T-helper 1 cell treated with Interleukin-12 subunit alpha and Interleukin-12 subunit beta and Interleukin-4 antibody, amounts not matched to agents 30 ng/mL and 1 ng/mL, for 36 hours (primary cell): ENCODE measurements around the gene OLA1. TPM values are rescaled to one million over a fixed set of nuclear protein-coding genes. Genes with fewer than 3 reads are reported as not detected.
"Not testable (repeated sequence)": the region's sequence is repeated elsewhere in the genome, so short reads cannot be mapped to it uniquely, and the experiment has no call there.

Source experiments
- intact Hi-C: fragments of 100-400 bp; cut with micrococcal nuclease; formaldehyde crosslinking; loops from one replicate; pipeline ENCODE4 v1.15.1; 2024
- total RNA-seq: library from RNA; stranded (reverse); gene quantifications from 2 replicates; pipeline ENCODE4 v1.2.3, GENCODE V29; 2022

The OLA1 gene
- total RNA-seq, result 75.2 and 78.2 TPM in 2 replicates

DNA sequence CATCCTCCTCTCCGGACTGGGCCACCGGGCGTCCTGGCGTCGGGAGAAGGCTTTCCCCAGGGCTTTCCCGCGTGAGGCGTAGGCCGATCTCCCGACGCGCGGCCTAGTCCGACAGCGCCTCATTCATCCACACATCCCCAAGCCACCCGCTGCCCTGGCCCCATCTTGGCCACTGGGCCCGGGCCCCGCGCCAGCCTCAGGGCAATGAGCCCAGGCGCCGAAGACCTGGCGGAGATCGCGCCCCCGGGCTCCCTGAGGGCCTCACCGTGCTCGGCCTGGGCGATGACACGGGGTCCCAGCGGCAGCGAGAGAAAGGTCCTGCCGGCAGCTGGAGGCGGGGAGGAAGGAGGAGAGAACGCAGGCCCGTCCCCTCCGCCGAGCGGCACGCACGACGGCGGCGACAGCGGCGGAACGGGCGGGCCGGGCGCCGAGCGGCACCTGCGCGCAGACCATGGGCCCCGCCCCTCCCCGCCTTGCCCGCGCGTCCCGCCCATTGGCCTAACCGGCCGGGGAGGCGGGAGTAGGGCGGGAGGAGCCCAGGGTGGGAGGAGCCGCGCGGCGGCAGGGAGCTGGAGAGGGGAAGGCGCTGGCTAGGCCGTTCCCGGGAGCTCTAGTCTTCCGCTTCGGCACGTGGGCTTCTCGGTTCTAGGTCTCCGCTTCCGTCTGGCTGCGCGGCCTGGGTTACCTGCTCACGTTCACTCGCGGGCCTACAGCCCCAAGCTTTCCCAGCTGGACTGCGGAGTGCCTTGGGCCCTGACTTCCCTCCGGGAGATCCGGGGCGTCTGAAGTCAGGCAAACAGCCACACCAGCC, at the start of gene OLA1:
OLA1 (minus strand) TSS at position 346 of the 811 bp plus-strand sequence. CDS start 1,717 bp downstream, outside the sequence.
- intact Hi-C loops, result loop anchor here (1.0 to 10.0 kb wide), 12 partner anchors 90 to 1754 kb away; partner anchors contain the start of genes ATF2, CDCA7, GPR155 and LNPK

- intact Hi-C loops, result no loop called here
Measured at GRCh38 chr2:174292908-174293307, 44.6 kb upstream of the OLA1 start.

GRCh38 chr2:174286172-174286571, 37.8 kb upstream of the OLA1 start:
- intact Hi-C loops, result no loop called here

- intact Hi-C loops, result no loop called here
Measured at GRCh38 chr2:174282441-174282840, 34.1 kb upstream of the OLA1 start.

DNA sequence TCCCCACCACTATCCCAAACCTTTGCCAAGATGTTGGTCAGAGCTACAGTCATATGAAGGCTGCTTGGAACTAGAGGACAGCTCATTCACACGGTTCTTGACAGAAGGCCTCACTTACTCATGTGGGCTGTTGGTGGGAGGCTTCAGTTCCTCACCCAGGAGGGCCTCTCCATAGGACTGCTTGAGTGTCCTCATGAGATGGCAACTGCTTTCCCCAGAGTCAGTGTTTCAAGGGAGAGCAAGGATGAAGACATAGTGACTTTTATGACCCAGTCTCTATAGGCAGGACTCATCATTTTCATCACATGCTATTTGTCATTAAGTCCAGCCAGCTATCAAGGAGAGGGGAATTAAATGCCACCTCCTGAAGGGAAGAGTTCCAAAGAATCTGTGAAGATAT, 33.4 kb upstream of the OLA1 start:
- intact Hi-C loops, result no loop called here

- intact Hi-C loops, result no loop called here
Measured at GRCh38 chr2:174280596-174280995, 32.3 kb upstream of the OLA1 start.

DNA sequence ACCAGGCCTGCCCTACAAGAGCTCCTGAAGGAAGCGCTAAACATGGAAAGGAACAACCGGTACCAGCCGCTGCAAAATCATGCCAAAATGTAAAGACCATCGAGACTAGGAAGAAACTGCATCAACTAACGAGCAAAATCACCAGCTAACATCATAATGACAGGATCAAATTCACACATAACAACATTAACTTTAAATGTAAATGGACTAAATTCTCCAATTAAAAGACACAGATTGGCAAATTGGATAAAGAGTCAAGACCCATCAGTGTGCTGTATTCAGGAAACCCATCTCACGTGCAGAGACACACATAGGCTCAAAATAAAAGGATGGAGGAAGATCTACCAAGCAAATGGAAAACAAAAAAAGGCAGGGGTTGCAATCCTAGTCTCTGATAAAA, 21.9 kb upstream of the OLA1 start:
- intact Hi-C loops, result not testable (repeated sequence)

DNA sequence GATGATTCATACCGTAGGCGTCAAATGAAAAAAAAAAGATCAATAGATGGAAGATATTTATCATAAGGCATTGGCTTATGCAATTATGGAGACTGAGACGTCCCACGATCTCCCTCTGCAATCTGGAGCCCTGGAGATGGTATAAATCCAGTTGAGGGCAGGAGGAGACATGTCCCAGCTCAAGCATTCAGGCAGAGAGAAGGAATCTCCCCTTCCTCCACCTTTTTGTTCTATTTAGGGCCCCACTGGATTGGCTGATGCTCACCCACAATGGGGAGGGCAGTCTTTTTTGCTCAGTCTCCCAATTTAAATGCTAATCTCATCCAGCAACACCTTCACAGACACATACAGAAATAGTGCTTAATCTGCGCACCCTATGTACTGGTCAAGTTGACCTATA, 18.0 kb upstream of the OLA1 start:
- intact Hi-C loops, result no loop called here

DNA sequence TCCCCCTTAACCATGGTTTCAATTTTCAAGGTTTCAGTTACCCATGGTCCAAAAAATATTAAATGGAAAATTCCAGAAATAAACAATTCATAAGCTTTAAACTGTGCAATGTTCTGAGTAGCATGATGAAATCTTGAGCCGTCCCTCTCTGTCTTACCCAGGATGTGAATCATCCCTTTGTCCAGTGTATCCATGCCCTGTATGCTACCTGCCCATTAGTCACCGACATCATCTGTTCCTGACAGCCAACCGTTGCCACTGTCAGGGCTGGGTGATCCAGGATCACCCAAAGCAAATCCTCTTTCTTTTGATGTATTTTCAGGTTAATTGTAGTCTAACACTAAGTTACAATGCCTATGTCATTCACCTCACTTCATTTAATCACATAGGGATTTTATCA, 15.7 kb upstream of the OLA1 start:
- intact Hi-C loops, result no loop called here

- intact Hi-C loops, result no loop called here
Measured at GRCh38 chr2:174259981-174260380, 11.6 kb upstream of the OLA1 start.

DNA sequence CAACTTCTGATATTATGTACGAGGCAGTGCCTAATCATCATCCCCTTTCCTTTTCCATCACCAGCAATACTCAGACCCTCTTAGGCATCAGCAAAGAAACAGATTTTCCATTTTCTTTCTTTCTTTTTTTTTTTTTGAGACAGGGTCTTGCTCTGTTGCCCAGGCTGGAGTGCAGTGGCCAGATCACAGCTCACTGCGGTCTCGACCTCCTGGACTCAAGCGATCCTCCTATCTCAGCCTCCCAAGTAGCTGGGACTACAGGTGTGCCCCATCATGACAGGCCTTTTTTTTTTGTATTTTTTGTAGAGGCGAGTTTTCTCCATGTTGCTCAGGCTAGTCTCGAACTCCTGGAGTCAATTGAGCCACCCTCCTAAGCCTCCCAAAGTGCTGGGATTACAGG, 5.9 kb upstream of the OLA1 start:
- intact Hi-C loops, result no loop called here

GRCh38 chr2:174248998-174249592, 763 bp upstream of the OLA1 start:
- intact Hi-C loops, result loop anchor here (1.0 to 10.0 kb wide), 12 partner anchors 90 to 1754 kb away; partner anchors contain the start of genes ATF2, CDCA7, GPR155 and LNPK

- intact Hi-C loops, result loop anchor here (1.0 to 10.0 kb wide), 13 partner anchors 21 to 1755 kb away; partner anchors contain the start of genes ATF2, CDCA7, GPR155 and LNPK
Measured at GRCh38 chr2:174247474-174248186, 702 bp downstream of the OLA1 start.

DNA sequence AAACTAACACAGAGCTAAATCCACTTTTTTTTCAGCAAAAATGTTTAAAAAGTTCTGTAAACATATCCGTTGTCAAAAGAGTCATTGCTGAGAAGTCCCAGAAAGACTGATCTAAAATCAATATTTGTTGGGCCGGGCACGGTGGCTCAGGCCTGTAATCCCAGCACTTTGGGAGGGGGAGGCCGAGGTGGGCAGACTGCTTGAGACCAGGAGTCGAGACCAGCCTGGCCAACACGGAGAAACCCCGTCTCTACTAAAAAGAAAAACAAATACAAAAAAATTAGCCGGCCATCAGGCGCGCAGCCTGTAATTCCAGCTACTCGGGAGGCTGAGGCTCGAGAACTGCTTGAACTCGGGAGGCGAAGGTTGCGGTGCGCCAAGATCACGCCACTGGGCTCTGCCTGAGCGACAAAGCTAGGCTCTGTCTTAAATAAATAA, 1.4 kb downstream of the OLA1 start:
- intact Hi-C loops, result loop anchor here (2.0 to 10.0 kb wide), 3 partner anchors 20 to 1172 kb away; partner anchors contain the start of gene MAP3K20

DNA sequence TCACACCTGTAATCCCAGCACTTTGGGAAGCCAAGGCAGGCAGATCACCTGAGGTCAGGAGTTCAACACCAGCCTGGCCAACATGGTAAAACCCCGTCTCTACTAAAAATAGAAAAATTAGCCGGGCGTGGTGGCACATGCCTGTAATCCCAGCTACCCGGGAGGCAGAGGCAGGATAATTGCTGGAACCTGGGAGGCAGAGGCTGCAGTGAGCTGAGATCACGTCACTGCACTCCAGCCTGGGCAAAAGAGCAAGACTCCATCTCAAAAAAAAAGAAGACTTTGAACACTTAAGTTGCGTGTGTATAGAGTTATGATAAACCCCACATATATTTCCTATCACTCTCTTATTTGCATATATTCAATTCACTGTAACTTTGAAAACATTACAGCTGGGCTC, 2.7 kb downstream of the OLA1 start:
- intact Hi-C loops, result loop anchor here (2.0 to 10.0 kb wide), 3 partner anchors 19 to 1171 kb away; partner anchors contain the start of gene MAP3K20

DNA sequence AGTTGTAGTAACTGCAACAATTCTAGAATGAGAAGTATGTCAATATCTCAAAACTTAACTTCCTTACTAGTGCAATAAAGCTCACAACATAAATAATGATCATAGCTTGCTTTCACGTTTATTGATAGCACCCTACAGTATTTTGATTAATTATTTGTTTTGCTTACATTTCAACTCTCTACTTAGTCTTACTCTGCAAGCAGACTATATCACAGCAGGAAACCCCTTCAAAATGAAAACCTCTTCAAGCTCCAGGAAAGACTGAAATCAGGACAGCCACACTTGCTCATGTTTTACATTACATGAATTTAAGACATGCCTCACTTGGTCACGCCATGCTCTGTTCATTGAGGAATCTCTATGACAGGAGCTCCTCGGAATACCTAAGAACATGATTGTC, 3.3 kb downstream of the OLA1 start:
- intact Hi-C loops, result loop anchor here (5.0 to 10.0 kb wide), 2 partner anchors 798 to 1170 kb away; partner anchors contain the start of gene MAP3K20

DNA sequence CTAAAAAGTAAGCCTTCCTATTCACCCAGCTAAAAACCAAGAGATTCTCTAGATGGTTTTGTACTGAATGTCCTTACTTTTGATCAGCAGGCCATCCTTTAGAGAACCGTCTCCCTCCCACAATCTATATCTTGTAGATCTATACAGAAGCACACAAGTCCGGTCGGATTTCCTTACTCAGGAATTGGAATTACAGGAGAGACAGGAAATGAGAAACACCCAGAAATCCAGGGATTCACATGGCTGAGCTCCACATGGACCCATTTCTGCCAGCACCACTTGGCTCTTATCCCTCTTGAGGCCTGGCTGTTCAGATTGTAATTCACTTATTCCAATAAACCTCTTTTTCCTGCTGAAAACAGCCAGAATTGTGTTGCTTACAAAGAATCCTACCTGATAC, 4.5 kb downstream of the OLA1 start:
- intact Hi-C loops, result loop anchor here (10.0 kb wide), 1 partner anchor 1169 kb away; the partner anchor contains the start of gene MAP3K20

- intact Hi-C loops, result loop anchor here (10.0 kb wide), 1 partner anchor 1165 kb away; the partner anchor contains the start of gene MAP3K20
Measured at GRCh38 chr2:174240097-174240496, 8.2 kb downstream of the OLA1 start.

DNA sequence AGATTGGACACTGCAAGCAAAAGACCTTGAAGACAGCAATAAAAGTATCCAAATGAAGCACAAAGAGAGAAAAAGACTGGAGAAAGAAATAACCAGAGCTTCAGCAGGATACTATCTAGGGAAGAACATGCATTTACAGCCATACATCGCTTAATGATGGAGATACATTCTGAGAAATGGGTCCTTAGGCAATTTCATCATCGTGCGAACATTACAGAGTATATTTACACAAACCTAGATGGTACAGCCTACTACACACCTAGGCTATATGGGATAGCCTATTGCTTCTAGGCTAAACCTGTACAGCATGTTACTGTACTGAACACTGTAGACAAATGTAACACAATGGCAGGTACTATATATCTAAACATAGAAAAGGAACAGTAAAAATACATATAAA, 11.9 kb downstream of the OLA1 start:
- intact Hi-C loops, result no loop called here

- intact Hi-C loops, result no loop called here
Measured at GRCh38 chr2:174235680-174236079, 12.7 kb downstream of the OLA1 start.

- intact Hi-C loops, result no loop called here
Measured at GRCh38 chr2:174233771-174234275, 14.5 kb downstream of the OLA1 start.
